ENCODE results near the gene POC1B. TPM values are rescaled to one million over a fixed set of nuclear protein-coding genes. Genes with fewer than 3 reads are reported as not detected.

The POC1B gene
- total RNA-seq, 2 donors from 2014 or later: 11.9 to 30.7 TPM

- H3K27me3 ChIP-seq (replicated peaks; ENCODE audit: insufficient read depth): no peaks in the 10 kb centered on the region
- peak overlapping the region; percentile 54 to 86 for H3K27ac ChIP-seq
- ATAC-seq (ENCODE audit: insufficient number of reproducible peaks, low FRiP score, low read depth) (no peak), DNase-seq (ENCODE audit: low spot score) (no peak)
- H3K9me3 ChIP-seq: no peaks in the 10 kb centered on the region
- TF ChIP-seq CTCF (IDR thresholded peaks at IDR 0.05): no peak
- no peaks in the 10 kb centered on the region for H3K36me3 ChIP-seq
- peak overlapping the region; percentile 59 for H3K4me3 ChIP-seq
- peaks cover 18 to 29% of the 10 kb centered on the region in 2 donors for H3K4me1 ChIP-seq (ENCODE audit: control insufficient read depth in 1 of 2, low read depth in 2 of 2)
Observed at GRCh38 chr12:89383235-89384049, 142.4 kb downstream of the POC1B start.

GRCh38 chr12:89382328-89382727, 143.5 kb downstream of the POC1B start:
- Histone ChIP-seq H3K27ac (no peak overlapping the region), H3K27me3 (replicated peaks; ENCODE audit: insufficient read depth) (no peaks in the 10 kb centered on the region), H3K9me3 (no peaks in the 10 kb centered on the region), H3K4me1 (ENCODE audit: control insufficient read depth in 1 of 2, low read depth in 2 of 2) (peaks cover 18 to 29% of the 10 kb centered on the region in 2 donors), H3K4me3 (no peak overlapping the region), H3K36me3 (no peaks in the 10 kb centered on the region)
- ATAC-seq (ENCODE audit: insufficient number of reproducible peaks, low FRiP score, low read depth) (no peak), DNase-seq (ENCODE audit: low spot score) (no peak)
- no peak for TF ChIP-seq CTCF (IDR thresholded peaks at IDR 0.05)

- peaks cover 14 to 29% of the 10 kb centered on the region in 2 donors for H3K4me1 ChIP-seq (ENCODE audit: control insufficient read depth in 1 of 2, low read depth in 2 of 2)
- DNase-seq (ENCODE audit: low spot score): no peak
- H3K9me3 ChIP-seq: no peaks in the 10 kb centered on the region
- ATAC-seq (ENCODE audit: insufficient number of reproducible peaks, low FRiP score, low read depth): no peak
- no peak for TF ChIP-seq CTCF (IDR thresholded peaks at IDR 0.05)
- H3K27ac ChIP-seq: no peak overlapping the region
- H3K27me3 ChIP-seq (replicated peaks; ENCODE audit: insufficient read depth): no peaks in the 10 kb centered on the region
- no peaks in the 10 kb centered on the region for H3K36me3 ChIP-seq
- H3K4me3 ChIP-seq: no peak overlapping the region
Observed at GRCh38 chr12:89379839-89380467, 145.9 kb downstream of the POC1B start.

GRCh38 chr12:89379148-89379838, 146.6 kb downstream of the POC1B start:
- ATAC-seq (ENCODE audit: insufficient number of reproducible peaks, low FRiP score, low read depth): no peak
- no peak for DNase-seq (ENCODE audit: low spot score)
- Histone ChIP-seq H3K27me3 (replicated peaks; ENCODE audit: insufficient read depth) (no peaks in the 10 kb centered on the region), H3K4me1 (ENCODE audit: control insufficient read depth in 1 of 2, low read depth in 2 of 2) (peaks cover 12 to 30% of the 10 kb centered on the region in 2 donors), H3K4me3 (no peak overlapping the region), H3K27ac (no peak overlapping the region), H3K36me3 (no peaks in the 10 kb centered on the region), H3K9me3 (no peaks in the 10 kb centered on the region)
- no peak for TF ChIP-seq CTCF (IDR thresholded peaks at IDR 0.05)

- ATAC-seq (ENCODE audit: insufficient number of reproducible peaks, low FRiP score, low read depth) (no peak), DNase-seq (ENCODE audit: low spot score) (no peak)
- no peak overlapping the region for H3K4me3 ChIP-seq
- no peak for TF ChIP-seq CTCF (IDR thresholded peaks at IDR 0.05)
- H3K36me3 ChIP-seq: no peaks in the 10 kb centered on the region
- peaks cover 18 to 44% of the 10 kb centered on the region in 2 donors for H3K4me1 ChIP-seq (ENCODE audit: control insufficient read depth in 1 of 2, low read depth in 2 of 2)
- H3K27me3 ChIP-seq (replicated peaks; ENCODE audit: insufficient read depth): no peaks in the 10 kb centered on the region
- H3K27ac ChIP-seq: no peak overlapping the region
- no peaks in the 10 kb centered on the region for H3K9me3 ChIP-seq
Observed at GRCh38 chr12:89376844-89377243, 149.0 kb downstream of the POC1B start.

Measured in thoracic aorta (tissue), 2 donors.